K562 (cell line): ENCODE measurements around the gene AMDHD2. TPM values are rescaled to one million over a fixed set of nuclear protein-coding genes. Genes with fewer than 3 reads are reported as not detected.
A peak's percentile ranks its signal among the peaks of the same experiment; 100 is the strongest.

Experiments used
- ATF1 ChIP-seq, 2 experiments: fragments of 450-650 bp in 1 of 2; IDR thresholded peaks; 2 replicates each; pipeline ENCODE4 v1.6.1; 2016; ENCODE audit warnings: missing compliant biosample characterization in 1 of 2, missing genetic modification characterization in 1 of 2
- CBFA2T3 ChIP-seq: fragments of 450-650 bp; IDR thresholded peaks from 2 replicates; pipeline ENCODE4 v1.6.1; 2017
- CBFB ChIP-seq: sonication (generic); formaldehyde crosslinking; IDR thresholded peaks from 2 replicates; pipeline ENCODE4 v1.4.0; 2020; ENCODE audit warnings: mild to moderate bottlenecking, missing genetic modification reagents
- DMBX1 ChIP-seq: fragments of 250-450 bp; sonication (Bioruptor Pico); IDR thresholded peaks from 2 replicates; pipeline ENCODE4 v1.8.0; 2022; ENCODE audit warnings: inconsistent platforms, mild to moderate bottlenecking, moderate library complexity, borderline replicate concordance
- ETV1 ChIP-seq: fragments of 450-650 bp; conservative IDR thresholded peaks from 2 replicates; pipeline ENCODE4 v1.6.1; 2016; ENCODE audit warnings: missing genetic modification characterization, control low read depth, low read depth, missing compliant biosample characterization
- FOXK1 ChIP-seq: sonication (generic); formaldehyde crosslinking; IDR thresholded peaks from 2 replicates; pipeline ENCODE4 v1.8.0; 2022; ENCODE audit warnings: missing genetic modification reagents, mild to moderate bottlenecking, borderline replicate concordance
- KDM1A ChIP-seq, 2 experiments: fragments of 450-650 bp; IDR thresholded peaks; 2 replicates each; pipeline ENCODE4 v1.6.1; 2016; ENCODE audit warnings: mild to moderate bottlenecking in 2 of 2
- LCOR ChIP-seq: sonication (generic); formaldehyde crosslinking; IDR thresholded peaks from 2 replicates; pipeline ENCODE4 v1.8.0; 2022; ENCODE audit warnings: mild to moderate bottlenecking, missing genetic modification reagents
- PHF8 ChIP-seq: fragments of 200-600 bp; sonication (generic); IDR thresholded peaks from 2 replicates; pipeline ENCODE4 v1.6.1; 2012; ENCODE audit warnings: mixed run types, mild to moderate bottlenecking, inconsistent platforms, low read length, moderate library complexity, borderline replicate concordance
- SMAD2 ChIP-seq: fragments of 150-350 bp; IDR thresholded peaks from 2 replicates; pipeline ENCODE4 v1.6.1; 2014; ENCODE audit warnings: low read depth, mild to moderate bottlenecking, low read length
- ZKSCAN8 ChIP-seq: fragments of 200-800 bp; sonication (Bioruptor generic); IDR thresholded peaks from 2 replicates; pipeline ENCODE4 v1.6.1; 2016; ENCODE audit warnings: missing genetic modification characterization, missing compliant biosample characterization
- polyA plus RNA-seq, 8 experiments: library from polyadenylated mRNA; depleted of rRNA in 4 of 8; stranded (reverse) in 5 of 8; unstranded in 3 of 8; fragments of >200 nt; fragmentation: Nextera tagmentation in 2 of 8; fragmentation: Illumina TruSeq in 1 of 8; extraction: Ambion mirVana in 2 of 8; extraction: Trizol in 1 of 8; gene quantifications; 2 replicates each; pipeline versions ENCODE4 v1.2.1 to v1.2.3, GENCODE V29; 2011 to 2014; ENCODE audit warnings: inconsistent platforms in 1 of 8, missing spikeins in 1 of 8
- total RNA-seq, 7 experiments: library from RNA; depleted of rRNA in 6 of 7; stranded (reverse); fragments of >200 nt in 6 of 7; fragmentation: Illumina TruSeq in 2 of 7; extraction: Trizol in 2 of 7; gene quantifications; 2 replicates each; pipeline versions ENCODE4 v1.2.1 to v1.2.3, GENCODE V29; 2011 to 2021; ENCODE audit warnings: low replicate concordance in 1 of 7
- TF ChIP-seq, protein P1 (sequence below): fragments of 450-650 bp; conservative IDR thresholded peaks from 2 replicates; pipeline ENCODE4 v1.6.1; 2016; ENCODE audit warnings: missing genetic modification characterization, low read depth, mild to moderate bottlenecking, control low read depth, missing compliant biosample characterization
- TF ChIP-seq, protein P2 (sequence below), 3 experiments: IDR thresholded peaks in 2 of 3; conservative IDR thresholded peaks in 1 of 3; 2 replicates each; pipeline ENCODE4 v1.5.1; 2011 to 2012; ENCODE audit warnings: low read length in 3 of 3, mild to moderate bottlenecking in 3 of 3, control low read depth in 2 of 3, improper control_type of control experiment in 1 of 3, inconsistent platforms in 1 of 3, low read depth in 1 of 3, mixed read lengths in 1 of 3, moderate library complexity in 1 of 3; ENCODE audit not compliant: insufficient read depth in 2 of 3

The AMDHD2 gene
- total and polyA plus RNA-seq, 9 of the 15 experiments (the other 6 are each of a cell fraction or from before 2014, with no cell fraction given) = 0.38 to 56.9 (median 18.3) TPM; not detected in 1

DNA sequence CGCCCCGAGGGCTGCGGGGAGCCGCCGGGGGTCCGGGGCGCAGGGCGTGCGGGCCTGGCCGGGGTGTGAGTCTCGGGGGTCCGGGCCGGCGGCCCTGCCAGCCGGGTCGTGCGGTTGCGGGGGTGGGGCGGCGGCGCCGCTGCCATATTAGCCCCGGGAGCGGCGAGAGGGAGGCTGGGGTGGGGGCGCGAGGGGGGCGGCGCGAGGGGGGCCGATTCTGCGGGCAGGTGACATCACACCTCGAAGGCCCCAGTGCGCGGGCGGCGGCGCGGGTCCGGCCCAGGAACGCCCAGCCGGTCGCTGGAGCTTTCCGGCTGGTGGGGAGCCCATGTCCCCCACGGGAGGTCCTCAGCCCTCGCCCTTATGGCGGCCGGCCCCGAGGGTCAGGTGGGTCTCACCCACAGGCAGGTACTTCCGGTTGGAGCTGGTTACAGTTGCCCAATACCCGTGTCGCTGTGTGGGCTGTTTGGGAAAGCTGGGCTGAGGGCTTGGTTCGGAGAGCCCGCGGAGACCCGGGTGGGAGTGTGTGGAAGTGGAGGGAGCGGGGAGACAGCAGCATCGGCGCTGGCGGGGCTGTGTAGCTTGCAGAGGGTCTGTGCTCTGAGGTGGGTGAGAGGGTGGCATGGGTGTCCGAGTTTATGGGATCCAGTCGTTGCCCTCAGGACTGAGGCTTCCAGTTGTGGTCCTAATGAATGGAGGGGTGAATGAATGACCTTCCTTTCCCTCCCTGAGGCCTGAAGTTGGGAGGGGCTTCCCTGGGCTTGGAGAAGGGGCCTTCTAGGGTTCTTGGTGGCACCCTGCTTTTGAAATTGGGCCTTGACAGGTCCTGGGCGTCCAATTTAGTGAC is 5.6 kb upstream of the AMDHD2 start (continued):
- TF ChIP-seq LCOR (CRISPR knock-in tag) = no peak
- TF ChIP-seq CBFA2T3 = no peak
- TF ChIP-seq KDM1A (IDR thresholded peaks at IDR 0.05) = no peak
- TF ChIP-seq, protein P1, sequence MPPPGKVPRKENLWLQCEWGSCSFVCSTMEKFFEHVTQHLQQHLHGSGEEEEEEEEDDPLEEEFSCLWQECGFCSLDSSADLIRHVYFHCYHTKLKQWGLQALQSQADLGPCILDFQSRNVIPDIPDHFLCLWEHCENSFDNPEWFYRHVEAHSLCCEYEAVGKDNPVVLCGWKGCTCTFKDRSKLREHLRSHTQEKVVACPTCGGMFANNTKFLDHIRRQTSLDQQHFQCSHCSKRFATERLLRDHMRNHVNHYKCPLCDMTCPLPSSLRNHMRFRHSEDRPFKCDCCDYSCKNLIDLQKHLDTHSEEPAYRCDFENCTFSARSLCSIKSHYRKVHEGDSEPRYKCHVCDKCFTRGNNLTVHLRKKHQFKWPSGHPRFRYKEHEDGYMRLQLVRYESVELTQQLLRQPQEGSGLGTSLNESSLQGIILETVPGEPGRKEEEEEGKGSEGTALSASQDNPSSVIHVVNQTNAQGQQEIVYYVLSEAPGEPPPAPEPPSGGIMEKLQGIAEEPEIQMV (tag) = no peak
- TF ChIP-seq DMBX1 (CRISPR knock-in tag) = no peak
- TF ChIP-seq ATF1 (CRISPR knock-in tag; IDR thresholded peaks at IDR 0.05) = no peak
- 0 out of 2 replicates have a peak, but pooled peaks have one; percentile 51 for TF ChIP-seq ATF1 (tag; IDR thresholded peaks at IDR 0.05)
- no peak for TF ChIP-seq CBFB (CRISPR knock-in tag)
- no peak for TF ChIP-seq ZKSCAN8
- no peak for TF ChIP-seq PHF8
- TF ChIP-seq, protein P2, sequence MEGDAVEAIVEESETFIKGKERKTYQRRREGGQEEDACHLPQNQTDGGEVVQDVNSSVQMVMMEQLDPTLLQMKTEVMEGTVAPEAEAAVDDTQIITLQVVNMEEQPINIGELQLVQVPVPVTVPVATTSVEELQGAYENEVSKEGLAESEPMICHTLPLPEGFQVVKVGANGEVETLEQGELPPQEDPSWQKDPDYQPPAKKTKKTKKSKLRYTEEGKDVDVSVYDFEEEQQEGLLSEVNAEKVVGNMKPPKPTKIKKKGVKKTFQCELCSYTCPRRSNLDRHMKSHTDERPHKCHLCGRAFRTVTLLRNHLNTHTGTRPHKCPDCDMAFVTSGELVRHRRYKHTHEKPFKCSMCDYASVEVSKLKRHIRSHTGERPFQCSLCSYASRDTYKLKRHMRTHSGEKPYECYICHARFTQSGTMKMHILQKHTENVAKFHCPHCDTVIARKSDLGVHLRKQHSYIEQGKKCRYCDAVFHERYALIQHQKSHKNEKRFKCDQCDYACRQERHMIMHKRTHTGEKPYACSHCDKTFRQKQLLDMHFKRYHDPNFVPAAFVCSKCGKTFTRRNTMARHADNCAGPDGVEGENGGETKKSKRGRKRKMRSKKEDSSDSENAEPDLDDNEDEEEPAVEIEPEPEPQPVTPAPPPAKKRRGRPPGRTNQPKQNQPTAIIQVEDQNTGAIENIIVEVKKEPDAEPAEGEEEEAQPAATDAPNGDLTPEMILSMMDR (IDR thresholded peaks at IDR 0.05 in 2 of 3, conservative IDR thresholded peaks at IDR 0.05 in 1 of 3; ENCODE audit: insufficient read depth in 2 of 3, low read depth in 1 of 3, low read length in 3 of 3) = no peak
- TF ChIP-seq FOXK1 (CRISPR knock-in tag) = no peak
- no peak for TF ChIP-seq SMAD2
- no peak for TF ChIP-seq ETV1 (tag)
